GM19238 (cell line): ENCODE measurements around the gene OPN1SW.
A peak's percentile ranks its signal among the peaks of the same experiment; 100 is the strongest.

ENCODE experiments used
- DNase-seq: peaks from one replicate; pipeline ENCODE4 v3.0.0; 2011; ENCODE audit warnings: low spot score; ENCODE audit not compliant: insufficient read length

Gene OPN1SW

DNA sequence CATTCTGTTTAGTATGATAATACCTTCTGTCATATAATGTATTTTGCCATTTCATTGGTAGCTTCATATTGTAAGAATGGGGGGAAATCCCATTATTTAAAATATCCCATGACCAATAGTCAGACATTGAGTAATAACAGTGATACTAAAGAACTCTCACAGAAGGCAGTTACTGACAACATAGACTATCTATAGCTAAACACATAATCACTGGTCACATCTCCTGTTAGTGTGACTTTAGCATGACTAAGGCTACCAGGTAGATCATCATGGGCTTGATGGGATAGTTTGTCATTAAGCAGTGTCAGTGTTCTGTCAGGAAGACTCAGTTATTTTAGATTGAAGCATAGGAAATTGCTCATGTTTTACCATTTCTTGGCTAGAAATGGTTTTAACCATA lies 16.4 kb downstream of the OPN1SW start:
- DNase-seq = no peak

DNA sequence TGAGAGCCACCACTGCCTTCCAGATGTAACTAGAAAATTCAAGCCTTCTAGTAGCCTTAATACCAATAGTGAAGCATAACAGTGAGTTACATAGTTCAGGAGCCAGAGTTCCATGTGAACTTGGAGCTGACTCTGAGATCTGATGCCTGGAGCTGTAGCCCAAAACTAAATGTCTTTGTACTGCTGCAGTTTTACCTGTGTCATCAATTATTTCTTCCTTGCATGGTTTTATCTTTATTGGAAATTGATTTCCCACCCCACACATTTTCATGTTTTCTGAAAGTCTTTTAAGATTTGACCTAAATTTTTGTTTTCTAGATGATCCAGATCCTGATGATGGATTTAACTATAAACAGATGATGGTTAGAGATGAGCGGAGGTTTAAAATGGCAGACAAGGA lies 17.0 kb downstream of the OPN1SW start:
- DNase-seq = no peak

DNA sequence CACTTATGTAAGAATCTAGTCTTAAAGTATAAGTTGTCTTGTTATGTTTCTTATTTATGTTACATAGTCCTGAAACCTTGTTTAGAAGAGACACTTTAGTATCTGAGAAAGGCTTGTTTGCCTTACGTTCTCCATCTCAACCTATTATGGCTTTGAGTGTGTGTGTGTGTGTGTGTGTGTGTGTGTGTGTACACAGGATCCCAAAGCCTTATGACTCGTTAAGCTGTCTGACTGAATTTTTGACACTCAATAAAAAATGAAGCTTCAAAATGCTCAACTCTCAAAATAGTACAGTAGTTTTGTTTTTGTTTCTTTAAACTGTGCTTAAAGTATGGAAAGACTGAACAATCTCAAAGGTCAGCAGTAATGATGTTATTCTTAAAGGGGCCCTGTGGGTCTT lies 18.4 kb downstream of the OPN1SW start:
- no peak for DNase-seq

- DNase-seq = no peak
Observed at GRCh38 chr7:128755819-128756476, 19.6 kb downstream of the OPN1SW start.

GRCh38 chr7:128755075-128755818 lies 20.3 kb downstream of the OPN1SW start:
- no peak for DNase-seq

DNA sequence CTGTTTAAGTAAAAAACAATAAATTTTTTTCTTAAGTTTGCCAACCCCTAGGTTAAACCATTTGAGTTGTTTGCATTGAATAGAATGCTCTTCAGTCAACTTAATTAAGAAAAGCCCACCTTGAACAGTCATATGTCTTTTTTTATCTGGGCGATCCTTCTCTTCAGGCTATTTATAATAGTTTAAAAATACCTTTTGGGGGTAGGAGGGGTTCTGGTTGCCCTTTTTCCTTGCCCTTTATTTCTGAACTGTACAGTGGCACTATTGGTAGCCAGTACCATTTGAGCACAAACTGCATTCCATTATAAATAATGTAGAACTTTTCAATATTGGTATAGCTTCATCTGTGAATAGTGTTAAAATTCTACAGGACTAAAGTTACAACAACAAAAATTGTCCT lies 23.3 kb downstream of the OPN1SW start:
- no peak for DNase-seq

DNA sequence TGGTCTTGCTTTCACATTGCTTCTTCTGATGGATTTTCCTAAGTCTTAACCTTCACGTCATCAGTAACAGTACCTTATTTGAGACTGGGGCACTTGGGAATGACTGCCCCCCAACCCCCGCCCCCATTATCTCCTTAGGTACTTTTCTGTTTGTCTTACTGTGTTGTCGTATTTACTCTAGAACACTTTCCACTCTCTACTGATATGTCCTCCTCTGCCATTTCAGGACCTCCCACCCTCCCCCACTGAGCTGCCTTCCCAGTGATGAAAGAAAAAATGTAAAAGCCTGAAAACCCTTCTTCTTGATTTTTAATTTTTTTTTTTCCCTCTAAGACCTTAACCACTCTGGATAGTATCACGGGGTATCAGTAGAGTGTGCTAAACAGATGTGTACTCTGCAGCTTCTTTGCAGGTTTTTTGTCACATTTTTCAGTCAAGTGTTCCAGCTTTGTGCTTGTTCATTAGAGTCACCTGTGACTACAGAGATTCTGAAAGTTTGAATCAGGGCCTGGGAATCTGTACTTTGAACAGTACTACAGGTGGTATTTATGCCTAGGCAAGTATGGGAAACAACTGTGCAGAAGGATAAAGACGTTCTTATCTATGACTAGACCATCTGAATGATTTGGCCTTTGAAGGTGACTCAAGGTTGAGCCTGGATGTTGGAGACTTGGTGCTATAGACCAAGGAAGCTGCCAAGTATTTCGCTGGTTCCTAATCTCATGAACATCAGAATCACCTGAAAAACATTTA lies 28.1 kb downstream of the OPN1SW start:
- DNase-seq = no peak

GRCh38 chr7:128745706-128746105 lies 29.9 kb downstream of the OPN1SW start:
- DNase-seq = no peak

GRCh38 chr7:128744366-128744905 lies 31.2 kb downstream of the OPN1SW start:
- DNase-seq = no peak

- no peak for DNase-seq
Observed at GRCh38 chr7:128743112-128743772, 32.4 kb downstream of the OPN1SW start.

- no peak for DNase-seq
Observed at GRCh38 chr7:128742206-128742605, 33.4 kb downstream of the OPN1SW start.

GRCh38 chr7:128741491-128741890 lies 34.1 kb downstream of the OPN1SW start:
- no peak for DNase-seq

GRCh38 chr7:128740996-128741395 lies 34.6 kb downstream of the OPN1SW start:
- DNase-seq = no peak

GRCh38 chr7:128739990-128740682 lies 35.5 kb downstream of the OPN1SW start:
- no peak for DNase-seq

GRCh38 chr7:128739048-128739962 lies 36.3 kb downstream of the OPN1SW start, which contains the start of gene CALU:
Gene CALU, plus strand, starts transcription at chr7:128739359. Its CDS starts 9,225 bp downstream, at chr7:128748584.
- DNase-seq = peak; percentile 98

- peak; percentile 9 for DNase-seq
Observed at GRCh38 chr7:128738570-128739047, 37.0 kb downstream of the OPN1SW start.

DNA sequence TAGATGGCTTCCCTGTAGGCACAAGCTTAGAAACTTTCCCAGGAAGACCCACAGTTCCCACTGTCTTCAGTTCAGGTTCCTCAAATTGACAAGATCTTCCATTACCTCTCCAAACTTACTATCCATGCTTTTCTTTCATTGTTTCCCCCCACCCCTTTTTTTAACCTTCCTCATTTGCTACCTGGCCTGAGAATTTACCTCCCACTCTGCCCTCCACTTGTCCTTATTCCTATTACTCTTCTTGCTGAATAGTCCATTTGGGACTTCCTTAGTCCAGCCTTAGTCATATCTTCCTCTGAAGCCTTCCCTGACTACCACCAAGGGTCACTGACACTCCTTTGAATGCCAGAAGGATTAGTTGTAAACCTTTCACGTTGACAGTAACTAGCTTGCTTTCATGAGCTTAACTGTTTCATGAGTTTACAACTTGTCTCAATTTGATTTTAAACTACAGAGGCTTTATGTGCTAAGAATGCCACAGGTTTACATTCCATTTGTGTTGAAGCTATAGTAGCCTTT lies 37.7 kb downstream of the OPN1SW start:
- DNase-seq = no peak

- no peak for DNase-seq
Observed at GRCh38 chr7:128737441-128737840, 38.2 kb downstream of the OPN1SW start.

DNA sequence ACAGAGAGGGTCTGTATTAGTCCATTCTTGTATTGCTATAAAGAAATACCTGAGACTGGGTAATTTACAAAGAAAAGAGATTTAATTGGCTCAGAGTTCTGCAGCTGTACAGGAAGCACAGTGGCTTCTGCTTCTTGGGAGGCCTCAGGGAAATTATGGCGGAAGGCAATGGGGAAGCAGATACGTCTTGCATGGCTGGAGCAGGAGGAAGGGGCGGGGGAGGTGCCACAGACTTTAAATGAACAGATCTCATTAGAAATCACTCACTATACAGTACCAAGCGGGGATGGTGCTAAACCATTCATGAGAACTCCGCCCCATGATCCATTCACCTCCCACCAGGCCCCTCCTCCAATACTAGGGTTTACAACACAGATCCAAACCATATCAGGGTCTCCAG lies 40.2 kb downstream of the OPN1SW start:
- DNase-seq = no peak
